Measurements from ENCODE around the gene GFRA4. TPM values are rescaled to one million over a fixed set of nuclear protein-coding genes. Genes with fewer than 3 reads are reported as not detected.

Gene GFRA4
- total RNA-seq (2022) (not detected in 2 replicates), Bru-seq, nascent RNA (not detected), BruChase-seq, experiment 1, labeled RNA remaining after a 6-hour chase (not detected), BruChase-seq, experiment 2, labeled RNA remaining after a 2-hour chase (not detected)
- long read RNA-seq, result 0 reads

- BruUV-seq (replicated peaks), result no TSS peak
- Mint-ChIP-seq H3K4me1 (ENCODE audit: insufficient read depth, unreplicated experiment) (peaks cover 6% of the 10 kb centered on the region), H3K9me3 (ENCODE audit: unreplicated experiment) (no peaks in the 10 kb centered on the region), H3K27me3 (ENCODE audit: insufficient read depth, unreplicated experiment) (peaks cover 63% of the 10 kb centered on the region), H3K36me3 (ENCODE audit: insufficient read depth, unreplicated experiment) (no peaks in the 10 kb centered on the region), H3K27ac (ENCODE audit: low read depth, unreplicated experiment) (no peak within 1 kb of the TSS), H3K4me3 (ENCODE audit: unreplicated experiment) (no peak within 1 kb of the TSS)
- ChIA-PET POLR2A (no interaction called here), CTCF (no interaction called here)
- no peak for TF ChIP-seq CTCF (IDR thresholded peaks at IDR 0.05; ENCODE audit: unreplicated experiment)
- intact Hi-C loops (cut with micrococcal nuclease), result no loop called here
- no peak for DNase-seq (ENCODE audit: unreplicated experiment)
These were observed at the start of gene GFRA4 for GRCh38 chr20:3663031-3663701. Gene GFRA4, minus strand, starts transcription at chr20:3663399. Its CDS starts 0 bp downstream, at chr20:3663399.

- no peak within 1 kb of the TSS for H3K27ac Mint-ChIP-seq (ENCODE audit: low read depth, unreplicated experiment)
- ChIA-PET POLR2A (interaction anchor here (0.7 to 1.0 kb wide), 2 partner anchors 41 to 55 kb away, joined by 3 read pairs; partner anchors contain the start of gene ADISSP), CTCF (interaction anchor here (0.6 to 3.5 kb wide), 7 partner anchors 9 to 858 kb away, joined by 3 to 49 read pairs (median 3); partner anchors contain the start of gene AP5S1)
- no peaks in the 10 kb centered on the region for H3K4me1 Mint-ChIP-seq (ENCODE audit: insufficient read depth, unreplicated experiment)
- intact Hi-C loops (cut with micrococcal nuclease), result no loop called here
- H3K36me3 Mint-ChIP-seq (ENCODE audit: insufficient read depth, unreplicated experiment), result peaks cover 6% of the 10 kb centered on the region
- H3K27me3 Mint-ChIP-seq (ENCODE audit: insufficient read depth, unreplicated experiment), result no peaks in the 10 kb centered on the region
- no peak for DNase-seq (ENCODE audit: unreplicated experiment)
- no peak within 1 kb of the TSS for H3K4me3 Mint-ChIP-seq (ENCODE audit: unreplicated experiment)
- H3K9me3 Mint-ChIP-seq (ENCODE audit: unreplicated experiment), result no peaks in the 10 kb centered on the region
- no TSS peak for BruUV-seq (replicated peaks)
- TF ChIP-seq CTCF (IDR thresholded peaks at IDR 0.05; ENCODE audit: unreplicated experiment), result no peak
These were observed 49.2 kb upstream of the GFRA4 start, which contains the start of gene SIGLEC1 for GRCh38 chr20:3712279-3712873. Gene SIGLEC1, minus strand, starts transcription at chr20:3712600. Its CDS starts 5,472 bp downstream, at chr20:3707128.

GRCh38 chr20:3711484-3711941 lies 48.3 kb upstream of the GFRA4 start:
- H3K4me1 Mint-ChIP-seq (ENCODE audit: insufficient read depth, unreplicated experiment), result no peaks in the 10 kb centered on the region
- TF ChIP-seq CTCF (IDR thresholded peaks at IDR 0.05; ENCODE audit: unreplicated experiment), result no peak
- intact Hi-C loops (cut with micrococcal nuclease), result loop anchor here (1.0 to 2.0 kb wide), 2 partner anchors 35 to 149 kb away; no protein-coding TSS in a partner anchor
- H3K9me3 Mint-ChIP-seq (ENCODE audit: unreplicated experiment), result no peaks in the 10 kb centered on the region
- ChIA-PET CTCF (interaction anchor here (0.5 to 6.3 kb wide), 38 partner anchors 9 to 976 kb away, joined by 3 to 154 read pairs (median 4); partner anchors contain the start of genes AP5S1 and HSPA12B), POLR2A (interaction anchor here (0.7 to 2.6 kb wide), 5 partner anchors 15 to 56 kb away, joined by 3 to 11 read pairs (median 3); partner anchors contain the start of gene ADISSP)
- H3K27me3 Mint-ChIP-seq (ENCODE audit: insufficient read depth, unreplicated experiment), result no peaks in the 10 kb centered on the region
- no peak overlapping the region for H3K27ac Mint-ChIP-seq (ENCODE audit: low read depth, unreplicated experiment)
- H3K4me3 Mint-ChIP-seq (ENCODE audit: unreplicated experiment), result no peak overlapping the region
- BruUV-seq (replicated peaks), result no TSS peak
- peaks cover 6% of the 10 kb centered on the region for H3K36me3 Mint-ChIP-seq (ENCODE audit: insufficient read depth, unreplicated experiment)
- DNase-seq (ENCODE audit: unreplicated experiment), result no peak

All from MCF 10A (cell line).